Thyroid gland (tissue), 4 donors: ENCODE measurements around the gene ASPDH.

Source experiments
- POLR2A ChIP-seq, 2 donors: fragments of 450-650 bp; IDR thresholded peaks; one replicate each; pipeline ENCODE4 v1.6.1; 2017; ENCODE audit warnings: antibody characterized with exemption in 2 of 2, mild to moderate bottlenecking in 2 of 2, moderate library complexity in 1 of 2
- TF ChIP-seq, protein P1 (sequence below), 6 experiments: fragments of 200-600 bp in 3 of 6; fragments of 450-650 bp in 3 of 6; sonication (generic) in 3 of 6; IDR thresholded peaks; one replicate each; pipeline ENCODE4 v1.5.1; 2016 to 2019; ENCODE audit warnings: antibody characterized with exemption in 6 of 6, mild to moderate bottlenecking in 2 of 6, inconsistent platforms in 1 of 6, moderate library complexity in 1 of 6

DNA sequence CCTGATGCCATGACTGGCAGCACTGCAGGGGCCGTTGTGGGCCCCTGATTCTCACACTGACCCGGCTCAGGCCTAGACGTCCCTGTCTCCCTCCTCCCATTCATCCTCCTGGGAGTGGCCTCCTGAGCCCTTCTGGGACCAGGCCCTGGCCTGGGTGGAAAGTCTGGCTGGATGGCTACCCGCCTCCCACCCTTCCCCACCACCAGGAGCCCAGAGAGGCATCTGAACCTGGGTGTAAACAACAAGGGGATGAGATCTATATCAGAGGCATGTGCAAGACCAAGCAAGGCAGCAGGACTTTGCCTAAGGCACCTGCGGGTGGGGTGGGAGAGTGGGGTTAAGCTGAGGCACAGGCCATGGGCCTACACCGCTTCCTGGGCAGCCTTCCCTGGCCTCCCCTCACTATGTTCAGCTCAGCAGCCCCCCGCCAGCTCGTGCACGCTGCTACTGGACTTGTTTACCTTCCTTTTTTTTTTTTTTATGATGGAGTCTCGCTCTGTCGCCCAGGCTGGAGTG, 22.0 kb upstream of the ASPDH start:
- TF ChIP-seq, protein P1, sequence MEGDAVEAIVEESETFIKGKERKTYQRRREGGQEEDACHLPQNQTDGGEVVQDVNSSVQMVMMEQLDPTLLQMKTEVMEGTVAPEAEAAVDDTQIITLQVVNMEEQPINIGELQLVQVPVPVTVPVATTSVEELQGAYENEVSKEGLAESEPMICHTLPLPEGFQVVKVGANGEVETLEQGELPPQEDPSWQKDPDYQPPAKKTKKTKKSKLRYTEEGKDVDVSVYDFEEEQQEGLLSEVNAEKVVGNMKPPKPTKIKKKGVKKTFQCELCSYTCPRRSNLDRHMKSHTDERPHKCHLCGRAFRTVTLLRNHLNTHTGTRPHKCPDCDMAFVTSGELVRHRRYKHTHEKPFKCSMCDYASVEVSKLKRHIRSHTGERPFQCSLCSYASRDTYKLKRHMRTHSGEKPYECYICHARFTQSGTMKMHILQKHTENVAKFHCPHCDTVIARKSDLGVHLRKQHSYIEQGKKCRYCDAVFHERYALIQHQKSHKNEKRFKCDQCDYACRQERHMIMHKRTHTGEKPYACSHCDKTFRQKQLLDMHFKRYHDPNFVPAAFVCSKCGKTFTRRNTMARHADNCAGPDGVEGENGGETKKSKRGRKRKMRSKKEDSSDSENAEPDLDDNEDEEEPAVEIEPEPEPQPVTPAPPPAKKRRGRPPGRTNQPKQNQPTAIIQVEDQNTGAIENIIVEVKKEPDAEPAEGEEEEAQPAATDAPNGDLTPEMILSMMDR (IDR thresholded peaks at IDR 0.05), result no peak
- TF ChIP-seq POLR2A (IDR thresholded peaks at IDR 0.05), result no peak
